CD4-positive, alpha-beta T cell treated with Interleukin-15 for 4 hours (primary cell): ENCODE results near the gene CENPF.
"Not testable (repeated sequence)": the region's sequence is repeated elsewhere in the genome, so short reads cannot be mapped to it uniquely, and the experiment has no call there.

Experiments used
- DNase-seq: peaks from one replicate; pipeline ENCODE4 v3.0.0-alpha.2; 2020; ENCODE audit warnings: low spot score

Gene CENPF

GRCh38 chr1:214584805-214585766 is 17.9 kb upstream of the CENPF start:
- no peak for DNase-seq

DNA sequence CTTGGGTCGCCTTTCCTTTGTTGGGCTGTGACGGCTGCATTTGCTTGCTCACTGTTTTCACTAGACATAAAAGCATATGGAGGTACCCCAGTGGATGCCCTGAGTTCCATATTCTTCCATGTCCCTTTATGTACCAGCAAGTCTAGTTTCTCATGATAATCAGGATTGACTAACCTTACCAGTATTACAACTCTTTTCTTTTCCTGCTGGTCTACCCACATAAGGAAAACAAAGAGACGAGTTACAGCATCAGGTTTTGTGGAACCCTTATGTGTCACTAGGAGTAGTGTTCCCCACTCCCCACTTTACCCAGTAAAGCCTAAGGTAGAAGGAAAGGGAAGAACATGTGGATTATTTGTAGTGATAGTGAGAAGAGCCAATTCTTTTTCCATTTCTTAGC is 16.4 kb upstream of the CENPF start:
- no peak for DNase-seq

DNA sequence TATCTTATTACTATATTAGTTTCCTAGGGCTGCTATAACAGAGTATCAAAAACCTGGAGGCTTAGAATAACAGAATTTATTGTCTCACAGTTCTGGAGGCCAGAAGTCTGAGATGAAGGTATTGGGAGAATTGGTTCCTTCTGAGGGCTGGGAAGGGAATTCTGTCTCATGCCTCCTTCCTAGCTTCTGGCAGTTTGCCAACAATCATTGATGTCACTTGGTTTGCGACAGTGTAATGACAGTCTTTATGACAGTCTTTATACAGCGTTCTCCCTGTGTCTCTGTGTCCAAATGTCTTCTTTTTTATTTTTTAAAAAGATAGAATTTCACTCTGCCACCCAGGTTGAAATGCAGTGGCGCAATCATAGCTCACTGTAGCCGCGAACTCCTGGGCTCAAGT is 15.8 kb upstream of the CENPF start:
- DNase-seq: no peak

DNA sequence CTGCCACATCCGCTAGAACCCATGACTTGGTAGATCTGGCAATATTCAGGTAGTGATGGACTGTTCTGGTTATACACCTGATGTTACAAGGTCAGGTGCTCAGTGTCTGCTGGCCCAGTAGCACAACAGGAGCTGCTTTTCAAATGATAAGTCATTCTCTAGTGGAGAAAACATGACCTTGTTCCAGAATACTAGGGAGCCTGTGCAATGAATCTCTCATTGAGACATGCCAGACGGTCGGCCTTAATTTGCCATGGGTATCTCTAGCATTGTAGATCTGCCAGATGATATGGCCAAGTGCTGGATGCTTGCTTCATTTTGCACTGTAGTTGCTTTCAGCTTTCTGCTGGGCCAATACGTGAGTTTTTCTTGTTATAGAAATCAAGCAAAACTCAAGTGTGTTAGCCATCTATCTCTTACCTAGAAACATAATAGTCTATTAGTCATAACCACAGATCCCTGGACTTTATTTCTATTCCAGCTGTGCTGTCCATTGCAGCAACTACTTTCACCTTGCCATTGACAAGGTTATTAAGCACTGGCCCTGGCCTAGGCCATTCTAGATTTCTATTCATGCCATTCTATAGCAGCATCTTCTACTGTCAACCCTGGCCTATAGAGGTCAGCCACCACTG is 13.9 kb upstream of the CENPF start:
- DNase-seq: no peak

GRCh38 chr1:214590696-214591095 is 12.3 kb upstream of the CENPF start:
- DNase-seq: no peak

- not testable (repeated sequence) for DNase-seq
Observed at GRCh38 chr1:214591918-214592317, 11.1 kb upstream of the CENPF start.

DNA sequence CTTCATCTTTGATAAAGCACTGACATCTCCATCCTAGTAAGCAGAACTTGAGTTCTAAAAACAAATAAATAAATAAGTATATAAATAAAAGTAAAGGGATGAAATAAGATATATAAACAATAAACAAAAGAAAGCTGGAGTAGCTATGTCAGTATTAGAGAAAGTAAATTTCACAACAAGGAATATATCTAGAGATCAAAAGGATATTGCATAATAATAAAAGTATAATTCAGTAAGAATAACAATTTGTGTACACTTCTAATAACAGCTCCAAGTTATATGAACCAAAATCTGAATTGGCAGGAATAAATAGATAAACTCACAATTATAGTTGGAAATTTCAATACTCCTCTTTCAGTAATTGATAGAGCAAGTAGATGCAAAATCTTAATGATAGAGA is 9.8 kb upstream of the CENPF start:
- no peak for DNase-seq

- DNase-seq: no peak
Observed at GRCh38 chr1:214603819-214604252, 841 bp downstream of the CENPF start.

- no peak for DNase-seq
Observed at GRCh38 chr1:214604523-214604922, 1.5 kb downstream of the CENPF start.

DNA sequence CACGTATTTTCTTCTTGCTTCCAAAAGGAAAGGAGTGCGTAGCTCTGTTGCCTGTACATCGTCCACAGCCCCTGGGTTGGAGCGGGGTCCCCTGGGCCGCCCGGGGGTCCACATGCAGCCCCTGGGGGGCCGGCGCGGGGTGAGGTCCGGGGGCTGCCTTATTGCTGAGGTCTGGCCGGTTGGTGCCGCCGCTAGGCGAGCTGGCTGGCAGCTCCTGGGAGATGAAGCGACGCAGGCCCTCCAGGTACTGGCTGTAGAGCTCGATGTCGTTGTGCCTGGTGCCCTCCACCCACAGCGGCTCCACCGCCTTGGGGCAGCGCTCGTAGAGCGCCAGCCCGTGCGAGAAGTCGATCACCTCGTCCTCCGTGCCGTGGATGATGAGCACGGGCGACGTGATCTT is 2.5 kb downstream of the CENPF start:
- not testable (repeated sequence) for DNase-seq

DNA sequence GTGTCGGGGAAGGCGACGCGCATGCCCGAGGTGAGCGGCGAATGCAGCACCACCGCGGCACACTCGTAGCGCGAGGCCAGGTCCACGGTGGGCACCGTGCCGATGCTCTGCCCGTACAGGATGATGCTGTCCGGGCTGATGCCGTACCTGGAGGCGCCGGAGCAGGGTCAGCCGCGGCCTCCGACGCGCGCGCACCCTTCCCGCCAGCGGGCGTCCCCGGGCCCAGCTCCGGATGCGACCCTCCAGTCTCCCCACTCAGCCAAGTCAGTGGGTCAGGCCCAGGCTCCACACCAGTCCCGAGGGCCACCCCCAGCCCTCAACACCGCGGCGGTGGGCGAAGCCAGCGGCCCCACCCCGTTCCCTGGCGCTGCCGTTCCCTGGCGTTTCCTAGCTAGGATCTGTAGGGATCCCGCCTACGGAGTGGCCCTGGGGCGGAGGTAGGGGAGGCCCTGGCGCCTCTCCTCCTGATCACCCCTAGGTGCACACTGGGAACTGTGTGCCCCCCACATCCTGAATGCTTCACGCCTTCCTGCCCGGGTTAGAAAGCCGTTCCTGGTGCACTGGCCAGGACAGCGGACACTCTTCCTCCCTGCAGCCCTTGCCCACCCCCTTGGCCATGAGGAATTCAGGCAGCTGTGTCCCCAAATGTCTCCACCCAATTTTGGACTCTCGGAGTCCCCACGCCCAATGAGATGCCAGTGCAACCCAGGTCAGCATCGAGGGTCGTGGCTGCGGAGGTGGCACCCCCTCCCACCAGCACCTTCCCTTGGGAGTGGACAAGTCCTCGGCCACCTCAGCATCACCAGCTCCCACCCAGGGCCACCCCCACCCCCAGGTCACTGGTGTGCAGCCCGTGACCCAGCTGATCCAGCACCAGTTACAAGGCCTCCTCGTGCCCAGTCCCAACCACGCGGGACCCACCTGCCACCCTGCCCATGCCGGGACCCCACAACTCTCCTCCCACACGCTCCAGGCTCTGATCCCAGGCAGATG is 3.2 kb downstream of the CENPF start:
- not testable (repeated sequence) for DNase-seq

DNA sequence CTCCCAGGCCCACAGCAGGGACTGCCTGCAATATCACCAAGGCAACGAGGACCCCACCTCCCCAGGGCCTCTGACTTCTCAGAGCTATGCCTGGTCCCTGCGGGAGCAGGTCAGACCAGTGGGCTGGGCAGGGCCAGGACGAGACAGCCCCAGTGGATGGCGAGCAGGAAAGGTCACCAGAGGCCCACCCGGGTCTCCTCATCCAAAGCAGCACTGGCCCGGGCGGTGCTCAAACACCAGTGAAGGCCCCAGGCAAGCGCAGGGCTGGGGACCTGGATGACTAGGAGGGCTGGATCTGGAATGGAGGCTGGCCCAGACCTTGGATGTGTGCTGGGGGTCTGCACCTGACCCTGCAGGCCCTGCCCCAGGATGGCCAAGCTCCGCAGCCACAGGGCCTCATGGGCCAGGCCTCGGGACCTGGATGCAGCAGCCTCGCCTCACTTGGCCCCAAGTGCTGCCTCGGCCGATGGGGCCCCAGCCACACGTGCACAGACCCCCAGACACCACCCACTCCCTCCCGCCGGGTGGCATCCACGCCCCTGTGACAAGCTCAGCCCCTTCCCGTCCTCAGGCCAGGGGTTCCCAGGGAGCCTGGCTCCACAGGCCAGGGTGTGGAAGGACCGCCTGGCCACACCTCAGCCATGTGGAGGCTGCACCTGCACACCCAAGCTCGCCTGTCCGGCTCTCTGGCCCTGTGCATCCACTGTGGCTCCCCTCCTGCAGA is 4.7 kb downstream of the CENPF start:
- DNase-seq: not testable (repeated sequence)

- not testable (repeated sequence) for DNase-seq
Observed at GRCh38 chr1:214608216-214608783, 5.3 kb downstream of the CENPF start.

DNA sequence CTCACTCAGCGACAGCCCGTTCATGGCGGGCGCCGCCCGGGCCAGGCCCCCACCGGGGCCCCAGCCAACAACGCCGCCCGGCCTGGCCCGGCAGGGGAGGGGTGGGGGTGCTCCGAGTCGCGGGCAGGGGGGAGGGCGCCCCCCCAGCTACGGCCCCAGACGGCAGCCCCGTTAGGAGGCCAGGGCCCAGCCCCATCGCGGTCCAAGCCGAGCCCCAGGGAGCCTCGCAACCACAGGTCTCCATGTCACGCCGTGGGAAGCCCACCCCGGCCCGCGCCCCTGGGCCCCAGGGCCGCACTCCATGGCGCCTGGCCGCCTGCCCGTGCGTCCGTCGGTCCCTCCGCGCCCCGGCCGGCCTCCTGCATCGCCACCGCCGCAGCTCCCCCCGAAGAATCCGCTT is 5.8 kb downstream of the CENPF start:
- DNase-seq: not testable (repeated sequence)

DNA sequence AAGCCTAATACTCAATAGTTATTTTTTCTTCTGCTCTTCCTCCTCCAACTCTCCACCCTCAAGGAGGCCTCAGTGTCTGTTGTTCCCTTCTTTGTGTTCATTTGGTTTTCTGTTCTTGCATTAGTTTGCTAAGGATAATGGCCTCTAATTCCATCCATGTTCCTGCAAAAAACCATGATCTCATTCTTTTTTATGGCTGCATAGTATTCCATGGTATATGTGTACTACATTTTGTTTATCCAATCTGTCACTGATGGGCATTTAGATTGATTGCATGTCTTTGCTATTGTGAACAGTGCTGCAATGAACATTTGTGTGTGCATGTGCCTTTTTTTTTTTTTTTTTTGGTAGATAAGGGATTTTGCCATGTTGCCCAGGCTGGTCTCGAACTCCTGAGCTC is 6.7 kb downstream of the CENPF start:
- no peak for DNase-seq

GRCh38 chr1:214610136-214610535 is 7.1 kb downstream of the CENPF start:
- DNase-seq: not testable (repeated sequence)

DNA sequence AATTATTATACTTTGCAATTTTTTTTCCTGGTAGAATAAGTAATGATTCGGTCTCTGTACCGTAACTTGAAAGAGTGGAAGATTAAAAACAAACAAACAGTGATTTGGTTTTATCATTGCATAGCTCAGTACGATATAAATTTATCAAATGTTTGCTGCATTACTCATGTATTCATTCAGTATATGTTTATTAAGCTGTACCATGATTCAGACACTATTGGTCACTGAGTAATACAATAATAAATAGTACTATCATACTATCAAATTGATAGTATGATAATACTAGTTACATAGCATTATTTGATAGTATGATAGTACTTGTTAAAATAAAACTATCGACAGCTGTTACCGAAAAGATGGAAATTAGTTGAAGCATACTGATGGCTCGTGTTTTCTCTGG is 12.1 kb downstream of the CENPF start:
- no peak for DNase-seq

DNA sequence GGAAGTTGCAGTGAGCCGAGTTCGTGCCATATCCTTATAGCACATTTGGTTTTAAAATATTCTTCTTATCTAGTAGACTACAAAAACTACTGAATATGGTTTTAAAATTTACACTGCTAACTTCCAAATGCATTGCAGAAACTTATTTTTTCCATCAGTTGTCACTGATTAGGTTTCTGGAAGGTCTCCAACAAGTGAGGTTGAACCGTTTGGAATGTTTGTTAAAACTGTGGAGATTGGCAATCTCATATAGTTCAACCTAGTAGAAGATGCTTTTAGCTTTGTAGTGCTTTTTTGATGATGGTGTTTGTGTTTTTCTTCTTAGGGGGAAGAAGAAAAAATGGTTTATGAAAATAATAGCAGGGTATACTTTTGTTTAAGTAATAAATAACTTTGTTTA is 12.9 kb downstream of the CENPF start:
- DNase-seq: no peak

DNA sequence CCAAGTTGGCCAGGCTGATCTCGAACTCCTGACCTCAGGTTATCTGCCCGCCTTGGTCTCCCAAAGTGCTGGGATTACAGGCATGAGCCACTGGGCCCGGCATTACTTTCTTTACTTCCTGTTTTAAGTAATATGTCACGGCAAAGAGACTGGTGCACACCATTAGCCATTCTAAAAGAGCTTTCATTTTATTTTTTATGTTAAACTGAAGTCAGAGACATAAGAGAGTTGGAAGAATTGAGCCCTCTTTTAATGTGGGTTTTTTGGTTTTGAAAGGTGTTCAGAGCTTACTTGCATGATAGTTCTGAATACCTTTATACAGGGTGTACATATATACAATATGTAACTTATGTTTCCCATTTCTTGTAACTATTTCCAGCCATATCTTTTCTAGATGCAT is 14.3 kb downstream of the CENPF start:
- no peak for DNase-seq

- no peak for DNase-seq
Observed at GRCh38 chr1:214617843-214618242, 14.8 kb downstream of the CENPF start.

GRCh38 chr1:214621236-214621635 is 18.2 kb downstream of the CENPF start:
- no peak for DNase-seq
